ENCODE results near the gene SLC1A3. TPM values are rescaled to one million over a fixed set of nuclear protein-coding genes. Genes with fewer than 3 reads are reported as not detected.
A peak's percentile ranks its signal among the peaks of the same experiment; 100 is the strongest.

The SLC1A3 gene
- total RNA-seq, 1 donor from 2014 or later = 8.5 TPM

GRCh38 chr5:36660397-36661049, 54.1 kb downstream of the SLC1A3 start:
- no peak overlapping the region for H2AFZ ChIP-seq (replicated peaks)
- H3K79me2 ChIP-seq (ENCODE audit: low read depth) = no peaks in the 10 kb centered on the region
- no peaks in the 10 kb centered on the region for H3K9me3 ChIP-seq (ENCODE audit: low read depth)
- H3K4me2 ChIP-seq = no peak overlapping the region
- H3K27me3 Mint-ChIP-seq (ENCODE audit: insufficient read depth, low read depth) = no peaks in the 10 kb centered on the region
- peaks cover 22% of the 10 kb centered on the region for H3K36me3 Mint-ChIP-seq
- peaks cover 7% of the 10 kb centered on the region for H3F3A ChIP-seq (ENCODE audit: low read depth)
- H3K4me3 ChIP-seq = no peak overlapping the region
- H3K4me1 ChIP-seq = peaks cover 10% of the 10 kb centered on the region
- no peak overlapping the region for H3K27ac ChIP-seq
- TF ChIP-seq EZH2phosphoT487 (IDR thresholded peaks at IDR 0.05) = no peak
- no peak for TF ChIP-seq CTCF (IDR thresholded peaks at IDR 0.05)
- no peak for TF ChIP-seq EZH2 (IDR thresholded peaks at IDR 0.05)
- H4K20me1 ChIP-seq (ENCODE audit: low read depth) = no peaks in the 10 kb centered on the region
- no peaks in the 10 kb centered on the region for H3K27me3 ChIP-seq
- H3K27ac Mint-ChIP-seq = no peak overlapping the region
- H3K9ac ChIP-seq = no peak overlapping the region
- H3K9me3 Mint-ChIP-seq = no peaks in the 10 kb centered on the region
- H3K4me3 Mint-ChIP-seq = no peak overlapping the region
- H3K4me1 Mint-ChIP-seq = peaks cover 5% of the 10 kb centered on the region
- DNase-seq (ENCODE audit: low spot score) = no peak
- no peaks in the 10 kb centered on the region for H3K36me3 ChIP-seq

DNA sequence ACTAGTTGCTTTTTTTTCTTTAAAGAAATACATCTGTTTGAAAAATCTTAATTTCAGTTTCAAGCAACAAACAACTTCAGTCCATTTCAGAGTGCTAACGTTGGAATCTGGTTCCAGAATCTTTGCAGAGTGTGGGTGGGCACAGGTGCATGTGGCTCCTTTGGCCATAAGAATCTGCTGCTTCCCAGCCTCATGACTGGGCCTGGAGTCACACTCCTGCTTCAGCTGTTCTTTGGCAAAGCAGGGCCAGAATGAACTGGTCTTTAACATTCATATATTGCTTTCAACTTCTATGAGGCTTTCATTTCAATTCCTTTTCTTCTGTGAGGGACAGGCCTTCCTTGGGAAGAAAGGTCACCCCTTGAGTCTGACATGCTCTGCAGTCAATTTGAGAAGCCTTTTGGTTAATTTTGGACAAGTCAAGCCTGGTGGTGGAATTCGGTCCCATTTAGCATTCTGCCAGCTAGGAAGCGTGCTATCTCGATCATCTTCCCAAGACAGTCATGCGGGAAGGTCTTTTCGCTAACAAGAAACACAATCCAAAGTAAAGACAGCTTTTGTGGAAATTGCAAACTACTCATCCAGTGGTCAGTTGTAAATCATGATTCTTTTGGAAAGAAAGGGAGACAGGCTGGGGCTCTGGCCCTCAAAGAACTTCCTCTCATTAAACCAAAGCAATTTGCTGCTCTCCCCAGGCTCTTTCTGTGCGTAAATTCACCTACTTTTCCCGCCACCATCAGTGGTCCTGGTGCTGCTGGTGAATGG, 55.2 kb downstream of the SLC1A3 start:
- H3K9me3 Mint-ChIP-seq = no peaks in the 10 kb centered on the region
- no peak for DNase-seq (ENCODE audit: low spot score)
- Histone ChIP-seq H3K4me3 (no peak overlapping the region), H3K36me3 (no peaks in the 10 kb centered on the region), H3K79me2 (ENCODE audit: low read depth) (no peaks in the 10 kb centered on the region), H3K9ac (no peak overlapping the region), H3K27me3 (no peaks in the 10 kb centered on the region), H2AFZ (replicated peaks) (peak overlapping the region; percentile 44), H3K27ac (no peak overlapping the region), H3K9me3 (ENCODE audit: low read depth) (no peaks in the 10 kb centered on the region), H3K4me2 (no peak overlapping the region), H3K4me1 (peaks cover 8% of the 10 kb centered on the region), H4K20me1 (ENCODE audit: low read depth) (no peaks in the 10 kb centered on the region), H3F3A (ENCODE audit: low read depth) (peaks cover 7% of the 10 kb centered on the region)
- peaks cover 3% of the 10 kb centered on the region for H3K4me1 Mint-ChIP-seq
- H3K27ac Mint-ChIP-seq = no peak overlapping the region
- peaks cover 22% of the 10 kb centered on the region for H3K36me3 Mint-ChIP-seq
- H3K27me3 Mint-ChIP-seq (ENCODE audit: insufficient read depth, low read depth) = no peaks in the 10 kb centered on the region
- no peak overlapping the region for H3K4me3 Mint-ChIP-seq
- TF ChIP-seq EZH2phosphoT487 (IDR thresholded peaks at IDR 0.05) (no peak), CTCF (IDR thresholded peaks at IDR 0.05) (no peak), EZH2 (IDR thresholded peaks at IDR 0.05) (no peak)

DNA sequence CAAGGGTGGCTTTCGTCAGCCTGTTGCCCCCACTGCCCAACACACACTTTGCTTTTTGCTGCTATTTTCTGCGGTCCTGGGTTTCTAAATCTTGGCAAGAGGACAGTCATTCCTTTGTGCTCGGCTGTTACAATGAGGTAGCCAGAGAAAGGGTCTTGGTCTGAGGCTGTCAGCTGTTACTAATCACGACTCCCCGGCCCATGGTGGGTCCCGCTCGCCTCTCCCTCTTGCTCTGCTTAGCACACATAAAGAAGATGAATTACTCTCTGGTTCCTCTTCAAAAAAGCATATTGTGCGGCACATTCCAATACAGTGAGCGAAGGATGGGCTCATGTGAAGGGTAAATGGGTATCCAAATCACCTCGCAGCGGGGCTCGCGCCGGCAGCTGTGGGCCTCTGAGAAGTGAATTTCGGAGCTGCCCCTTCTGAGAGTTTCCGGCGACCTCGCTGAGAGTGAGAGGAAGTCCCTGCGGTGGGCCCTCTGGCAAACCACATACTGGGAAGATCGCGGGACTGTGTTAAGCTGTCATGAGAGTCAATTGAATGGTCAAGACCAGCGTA, 56.0 kb downstream of the SLC1A3 start:
- no peak overlapping the region for H3K4me2 ChIP-seq
- TF ChIP-seq CTCF (IDR thresholded peaks at IDR 0.05) (no peak), EZH2 (IDR thresholded peaks at IDR 0.05) (no peak), EZH2phosphoT487 (IDR thresholded peaks at IDR 0.05) (no peak)
- H4K20me1 ChIP-seq (ENCODE audit: low read depth) = no peaks in the 10 kb centered on the region
- H3K4me3 ChIP-seq = no peak overlapping the region
- Mint-ChIP-seq H3K4me3 (no peak overlapping the region), H3K27ac (no peak overlapping the region), H3K4me1 (peaks cover 3% of the 10 kb centered on the region), H3K9me3 (no peaks in the 10 kb centered on the region), H3K36me3 (peaks cover 22% of the 10 kb centered on the region), H3K27me3 (ENCODE audit: insufficient read depth, low read depth) (no peaks in the 10 kb centered on the region)
- H3K79me2 ChIP-seq (ENCODE audit: low read depth) = no peaks in the 10 kb centered on the region
- H3F3A ChIP-seq (ENCODE audit: low read depth) = peaks cover 7% of the 10 kb centered on the region
- no peaks in the 10 kb centered on the region for H3K36me3 ChIP-seq
- peak; percentile 10 for DNase-seq (ENCODE audit: low spot score)
- no peak overlapping the region for H3K9ac ChIP-seq
- peaks cover 8% of the 10 kb centered on the region for H3K4me1 ChIP-seq
- H2AFZ ChIP-seq (replicated peaks) = peak overlapping the region; percentile 44
- H3K9me3 ChIP-seq (ENCODE audit: low read depth) = no peaks in the 10 kb centered on the region
- H3K27me3 ChIP-seq = no peaks in the 10 kb centered on the region
- no peak overlapping the region for H3K27ac ChIP-seq
